ENCODE data around the gene HCFC1R1. TPM values are rescaled to one million over a fixed set of nuclear protein-coding genes. Genes with fewer than 3 reads are reported as not detected.
"Not testable (repeated sequence)": the region's sequence is repeated elsewhere in the genome, so short reads cannot be mapped to it uniquely, and the experiment has no call there.

HCFC1R1 gene
- polyA plus RNA-seq, 3 donors, result 16.7 to 27.1 (median 19.9) TPM

- Histone ChIP-seq H3K9ac (ENCODE audit: insufficient read depth, low read length, poor library complexity, severe bottlenecking) (no peak overlapping the region), H3K79me2 (ENCODE audit: insufficient read depth, low read length) (no peaks in the 10 kb centered on the region), H3K4me1 (ENCODE audit: control insufficient read depth in 1 of 2, insufficient read depth in 2 of 2, low read length in 2 of 2) (peaks cover 73 to 86% of the 10 kb centered on the region in 2 donors), H3K4me3 (replicated peaks in 1 of 3; ENCODE audit: low read depth in 2 of 3, low read length in 3 of 3) (no peak overlapping the region), H3K4me2 (replicated peaks; ENCODE audit: extremely low read depth, low read length, poor library complexity, severe bottlenecking) (no peak overlapping the region), H3K36me3 (replicated peaks in 1 of 2; ENCODE audit: control insufficient read depth in 1 of 2, insufficient read depth in 2 of 2, low read length in 2 of 2) (no peaks in the 10 kb centered on the region), H2AFZ (ENCODE audit: insufficient read depth, low read depth, low read length, poor library complexity, severe bottlenecking) (no peak overlapping the region), H4K20me1 (ENCODE audit: insufficient read depth, low read length) (no peaks in the 10 kb centered on the region), H3K27ac (ENCODE audit: low read depth in 1 of 2, low read length in 2 of 2) (no peak overlapping the region), H3K9me3 (replicated peaks in 1 of 2; ENCODE audit: control insufficient read depth in 1 of 2, insufficient read depth in 1 of 2, low read length in 2 of 2) (no peaks in the 10 kb centered on the region), H3K27me3 (ENCODE audit: control insufficient read depth in 2 of 2, insufficient read depth in 2 of 2, low read length in 2 of 2) (no peaks in the 10 kb centered on the region)
- no peaks in the 10 kb centered on the region for H3K9me3 Mint-ChIP-seq
- H3K4me3 Mint-ChIP-seq, result no peak overlapping the region
- intact Hi-C loops (cut with micrococcal nuclease), result loop anchor here in 1 of 2 donors (5.0 kb wide), 1 partner anchor 71 kb away; no protein-coding TSS in a partner anchor
- peaks cover 3 to 6% (median 4%) of the 10 kb centered on the region in 3 donors for H3K27me3 Mint-ChIP-seq (ENCODE audit: low read depth in 3 of 3)
- H3K36me3 Mint-ChIP-seq, result peaks cover 15 to 28% of the 10 kb centered on the region in 2 donors
- no peak for TF ChIP-seq CTCF (IDR thresholded peaks at IDR 0.05)
- WGBS (ENCODE audit: insufficient coverage), result 71% methylated on average over 9 of the region's 19 CpGs
- H3K27ac Mint-ChIP-seq, result peak overlapping the region in 3 of 7 donors; percentile 13 to 48 (median 42)
- peaks cover 61% of the 10 kb centered on the region for H3K4me1 Mint-ChIP-seq
- no peak for DNase-seq
These were observed 32.8 kb upstream of the HCFC1R1 start for GRCh38 chr16:3056336-3057180.

GRCh38 chr16:3055734-3056115, 32.0 kb upstream of the HCFC1R1 start:
- peak overlapping the region; percentile 54 to 78 for H3K27ac ChIP-seq (ENCODE audit: low read depth in 1 of 2, low read length in 2 of 2)
- H3K36me3 ChIP-seq (replicated peaks in 1 of 2; ENCODE audit: control insufficient read depth in 1 of 2, insufficient read depth in 2 of 2, low read length in 2 of 2); H3K9me3 ChIP-seq (replicated peaks in 1 of 2; ENCODE audit: control insufficient read depth in 1 of 2, insufficient read depth in 1 of 2, low read length in 2 of 2); H3K9ac ChIP-seq (ENCODE audit: insufficient read depth, low read length, poor library complexity, severe bottlenecking); H4K20me1 ChIP-seq (ENCODE audit: insufficient read depth, low read length); H3K9me3 Mint-ChIP-seq; H3K27me3 ChIP-seq (ENCODE audit: control insufficient read depth in 2 of 2, insufficient read depth in 2 of 2, low read length in 2 of 2); H2AFZ ChIP-seq (ENCODE audit: insufficient read depth, low read depth, low read length, poor library complexity, severe bottlenecking); H3K79me2 ChIP-seq (ENCODE audit: insufficient read depth, low read length); DNase-seq: not testable (repeated sequence)
- Mint-ChIP-seq H3K27ac (peak overlapping the region; percentile 85 to 93 (median 89)), H3K4me3 (peak overlapping the region in 1 of 2 donors; percentile 74), H3K36me3 (peaks cover 19 to 33% of the 10 kb centered on the region in 2 donors), H3K27me3 (ENCODE audit: low read depth in 3 of 3) (peaks cover 3 to 10% (median 4%) of the 10 kb centered on the region in 3 donors), H3K4me1 (peaks cover 66% of the 10 kb centered on the region)
- peak overlapping the region in 1 of 3 experiments; percentile 58 for H3K4me3 ChIP-seq (replicated peaks in 1 of 3; ENCODE audit: low read depth in 2 of 3, low read length in 3 of 3)
- 86% methylated on average over 9 of the region's 9 CpGs for WGBS (ENCODE audit: insufficient coverage)
- intact Hi-C loops (cut with micrococcal nuclease), result loop anchor here in 1 of 2 donors (5.0 kb wide), 1 partner anchor 72 kb away; no protein-coding TSS in a partner anchor
- peak overlapping the region; percentile 64 for H3K4me2 ChIP-seq (replicated peaks; ENCODE audit: extremely low read depth, low read length, poor library complexity, severe bottlenecking)
- peaks cover 79 to 93% of the 10 kb centered on the region in 2 donors for H3K4me1 ChIP-seq (ENCODE audit: control insufficient read depth in 1 of 2, insufficient read depth in 2 of 2, low read length in 2 of 2)

All from CD14-positive monocyte (primary cell).